LNCAP (cell line): ENCODE results near the gene CORO7.

ENCODE experiments used
- TF ChIP-seq, protein P1 (sequence below): fragments of 450-650 bp; IDR thresholded peaks from 2 replicates; pipeline ENCODE4 v1.5.1; 2017; ENCODE audit warnings: mild to moderate bottlenecking

Gene CORO7

DNA sequence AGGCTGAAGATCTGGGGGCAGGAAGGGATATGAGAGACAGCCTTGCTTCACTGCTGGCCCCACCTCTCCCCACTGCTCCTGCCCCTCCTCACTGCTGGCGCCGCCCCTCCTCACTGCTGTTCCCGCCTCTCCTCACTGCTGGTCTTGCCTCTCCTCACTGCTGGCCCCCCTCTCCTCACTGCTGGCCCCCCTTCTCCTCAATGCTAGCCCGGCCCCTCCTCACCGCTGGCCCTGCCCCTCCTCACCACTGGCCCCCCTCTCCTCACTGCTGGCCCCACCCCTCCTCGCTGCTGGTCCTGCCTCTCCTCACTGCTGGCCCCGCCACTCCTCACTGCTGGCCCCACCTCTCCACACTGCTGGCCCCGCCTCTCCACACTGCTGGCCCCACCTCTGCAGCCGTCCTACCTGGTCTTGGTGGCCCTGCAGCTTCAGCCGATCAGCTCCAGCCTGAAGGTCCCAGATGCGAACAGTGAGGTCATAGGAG is 55.8 kb downstream of the CORO7 start:
- TF ChIP-seq, protein P1, sequence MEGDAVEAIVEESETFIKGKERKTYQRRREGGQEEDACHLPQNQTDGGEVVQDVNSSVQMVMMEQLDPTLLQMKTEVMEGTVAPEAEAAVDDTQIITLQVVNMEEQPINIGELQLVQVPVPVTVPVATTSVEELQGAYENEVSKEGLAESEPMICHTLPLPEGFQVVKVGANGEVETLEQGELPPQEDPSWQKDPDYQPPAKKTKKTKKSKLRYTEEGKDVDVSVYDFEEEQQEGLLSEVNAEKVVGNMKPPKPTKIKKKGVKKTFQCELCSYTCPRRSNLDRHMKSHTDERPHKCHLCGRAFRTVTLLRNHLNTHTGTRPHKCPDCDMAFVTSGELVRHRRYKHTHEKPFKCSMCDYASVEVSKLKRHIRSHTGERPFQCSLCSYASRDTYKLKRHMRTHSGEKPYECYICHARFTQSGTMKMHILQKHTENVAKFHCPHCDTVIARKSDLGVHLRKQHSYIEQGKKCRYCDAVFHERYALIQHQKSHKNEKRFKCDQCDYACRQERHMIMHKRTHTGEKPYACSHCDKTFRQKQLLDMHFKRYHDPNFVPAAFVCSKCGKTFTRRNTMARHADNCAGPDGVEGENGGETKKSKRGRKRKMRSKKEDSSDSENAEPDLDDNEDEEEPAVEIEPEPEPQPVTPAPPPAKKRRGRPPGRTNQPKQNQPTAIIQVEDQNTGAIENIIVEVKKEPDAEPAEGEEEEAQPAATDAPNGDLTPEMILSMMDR: no peak

- TF ChIP-seq, protein P1: no peak
These were observed 56.5 kb downstream of the CORO7 start for GRCh38 chr16:4359914-4360313.

GRCh38 chr16:4358831-4359561 is 57.4 kb downstream of the CORO7 start:
- TF ChIP-seq, protein P1: peak; percentile 97

GRCh38 chr16:4358236-4358635 is 58.2 kb downstream of the CORO7 start:
- TF ChIP-seq, protein P1: no peak

GRCh38 chr16:4356820-4357219 is 59.6 kb downstream of the CORO7 start:
- TF ChIP-seq, protein P1: no peak

- TF ChIP-seq, protein P1: no peak
These were observed 61.6 kb downstream of the CORO7 start for GRCh38 chr16:4354512-4355409.

GRCh38 chr16:4353675-4354074 is 62.7 kb downstream of the CORO7 start:
- TF ChIP-seq, protein P1: no peak
